Upper lobe of left lung (tissue), 4 donors: ENCODE measurements around the gene FTSJ1.

Source experiments
- EP300 ChIP-seq, 4 donors: sonication (generic); formaldehyde crosslinking; IDR thresholded peaks; one replicate each; pipeline ENCODE4 v1.5.1; 2017; ENCODE audit warnings: antibody characterized with exemption in 4 of 4, control low read depth in 2 of 4
- POLR2A ChIP-seq, 4 donors: fragments of 450-650 bp; IDR thresholded peaks; one replicate each; pipeline ENCODE4 v1.5.1; 2016 to 2017; ENCODE audit warnings: antibody characterized with exemption in 4 of 4, mild to moderate bottlenecking in 2 of 4
- POLR2AphosphoS5 ChIP-seq, 2 donors: sonication (generic); formaldehyde crosslinking; IDR thresholded peaks; one replicate each; pipeline ENCODE4 v1.5.1; 2017; ENCODE audit warnings: antibody characterized with exemption in 2 of 2
- TF ChIP-seq, protein P1 (sequence below), 6 experiments: fragments of 450-650 bp in 4 of 6; fragments of 200-600 bp in 2 of 6; sonication (generic) in 2 of 6; IDR thresholded peaks; one replicate each; pipeline ENCODE4 v1.5.1; 2016 to 2019; ENCODE audit warnings: antibody characterized with exemption in 6 of 6

DNA sequence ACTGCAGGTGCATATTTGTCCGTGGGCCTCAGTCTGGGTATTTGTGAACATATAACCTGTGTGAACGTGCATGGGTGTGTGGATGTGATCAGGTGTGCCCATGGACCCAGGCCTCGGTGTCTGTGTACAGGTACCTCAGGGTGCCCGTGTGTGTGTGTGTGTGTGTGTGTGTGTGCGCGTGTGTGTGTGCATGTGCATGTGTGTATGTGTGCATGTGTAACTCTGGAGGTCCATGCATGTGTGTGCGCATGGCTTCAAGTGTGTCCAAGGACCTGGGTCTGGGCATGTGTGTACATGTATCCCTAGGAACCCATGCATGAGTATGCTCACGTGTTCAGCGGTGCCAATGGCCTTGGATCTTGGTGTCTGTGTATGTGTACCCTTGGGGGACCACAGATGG lies 15.8 kb downstream of the FTSJ1 start:
- TF ChIP-seq, protein P1, sequence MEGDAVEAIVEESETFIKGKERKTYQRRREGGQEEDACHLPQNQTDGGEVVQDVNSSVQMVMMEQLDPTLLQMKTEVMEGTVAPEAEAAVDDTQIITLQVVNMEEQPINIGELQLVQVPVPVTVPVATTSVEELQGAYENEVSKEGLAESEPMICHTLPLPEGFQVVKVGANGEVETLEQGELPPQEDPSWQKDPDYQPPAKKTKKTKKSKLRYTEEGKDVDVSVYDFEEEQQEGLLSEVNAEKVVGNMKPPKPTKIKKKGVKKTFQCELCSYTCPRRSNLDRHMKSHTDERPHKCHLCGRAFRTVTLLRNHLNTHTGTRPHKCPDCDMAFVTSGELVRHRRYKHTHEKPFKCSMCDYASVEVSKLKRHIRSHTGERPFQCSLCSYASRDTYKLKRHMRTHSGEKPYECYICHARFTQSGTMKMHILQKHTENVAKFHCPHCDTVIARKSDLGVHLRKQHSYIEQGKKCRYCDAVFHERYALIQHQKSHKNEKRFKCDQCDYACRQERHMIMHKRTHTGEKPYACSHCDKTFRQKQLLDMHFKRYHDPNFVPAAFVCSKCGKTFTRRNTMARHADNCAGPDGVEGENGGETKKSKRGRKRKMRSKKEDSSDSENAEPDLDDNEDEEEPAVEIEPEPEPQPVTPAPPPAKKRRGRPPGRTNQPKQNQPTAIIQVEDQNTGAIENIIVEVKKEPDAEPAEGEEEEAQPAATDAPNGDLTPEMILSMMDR (IDR thresholded peaks at IDR 0.05): no peak
- TF ChIP-seq POLR2AphosphoS5 (IDR thresholded peaks at IDR 0.05) (no peak), POLR2A (IDR thresholded peaks at IDR 0.05) (no peak), EP300 (IDR thresholded peaks at IDR 0.05) (no peak)
